ENCODE measurements around the gene KIF21A.

DNA sequence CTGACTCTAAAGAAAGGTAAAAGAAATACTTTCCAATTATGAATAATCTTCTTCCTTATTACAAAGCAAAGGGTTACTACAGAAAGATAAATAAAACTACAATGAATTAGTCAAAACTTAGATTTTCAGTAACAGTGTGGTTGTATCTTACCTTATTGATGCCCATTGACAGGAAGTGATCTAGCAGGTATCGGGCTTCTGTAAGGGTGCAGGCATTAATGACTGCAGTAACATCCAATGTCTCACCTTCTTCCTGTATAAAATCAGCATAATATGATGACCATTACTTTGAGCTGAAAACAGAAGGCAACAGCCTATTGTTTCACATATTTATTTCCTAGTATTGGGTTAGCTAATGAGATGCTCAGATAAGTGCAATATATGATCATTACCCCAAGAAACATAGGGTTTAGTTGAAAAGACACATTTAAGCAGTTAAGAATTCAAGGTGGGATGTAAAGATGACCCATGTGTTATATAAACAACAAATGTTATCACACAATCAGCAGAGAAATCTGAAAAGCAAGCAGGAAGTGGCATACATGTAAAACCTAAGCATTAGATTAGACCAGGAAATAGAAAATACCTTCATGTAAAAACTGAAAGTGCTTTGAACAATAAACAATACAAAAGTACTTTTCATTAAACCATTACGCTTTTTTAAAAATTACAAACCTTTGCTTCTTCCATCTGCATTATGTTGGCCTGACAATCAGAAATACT, 111.2 kb downstream of the KIF21A start:
- TF ChIP-seq, protein P1, sequence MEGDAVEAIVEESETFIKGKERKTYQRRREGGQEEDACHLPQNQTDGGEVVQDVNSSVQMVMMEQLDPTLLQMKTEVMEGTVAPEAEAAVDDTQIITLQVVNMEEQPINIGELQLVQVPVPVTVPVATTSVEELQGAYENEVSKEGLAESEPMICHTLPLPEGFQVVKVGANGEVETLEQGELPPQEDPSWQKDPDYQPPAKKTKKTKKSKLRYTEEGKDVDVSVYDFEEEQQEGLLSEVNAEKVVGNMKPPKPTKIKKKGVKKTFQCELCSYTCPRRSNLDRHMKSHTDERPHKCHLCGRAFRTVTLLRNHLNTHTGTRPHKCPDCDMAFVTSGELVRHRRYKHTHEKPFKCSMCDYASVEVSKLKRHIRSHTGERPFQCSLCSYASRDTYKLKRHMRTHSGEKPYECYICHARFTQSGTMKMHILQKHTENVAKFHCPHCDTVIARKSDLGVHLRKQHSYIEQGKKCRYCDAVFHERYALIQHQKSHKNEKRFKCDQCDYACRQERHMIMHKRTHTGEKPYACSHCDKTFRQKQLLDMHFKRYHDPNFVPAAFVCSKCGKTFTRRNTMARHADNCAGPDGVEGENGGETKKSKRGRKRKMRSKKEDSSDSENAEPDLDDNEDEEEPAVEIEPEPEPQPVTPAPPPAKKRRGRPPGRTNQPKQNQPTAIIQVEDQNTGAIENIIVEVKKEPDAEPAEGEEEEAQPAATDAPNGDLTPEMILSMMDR (IDR thresholded peaks at IDR 0.05) = no peak
- TF ChIP-seq POLR2A (IDR thresholded peaks at IDR 0.05) (no peak), EP300 (IDR thresholded peaks at IDR 0.05) (no peak)
